Keratinocyte (primary cell): ENCODE results near the gene SORT1.

ENCODE experiments used
- CTCF ChIP-seq, 3 experiments: IDR thresholded peaks in 1 of 3; conservative IDR thresholded peaks in 1 of 3; optimal IDR thresholded peaks in 1 of 3; 2 replicates in 2 of 3; 3 replicates in 1 of 3; pipeline versions ENCODE3 to v1.5.1; 2011; ENCODE audit warnings: low read length in 3 of 3, mild to moderate bottlenecking in 3 of 3, moderate library complexity in 2 of 3, control low read depth in 1 of 3, inconsistent platforms in 1 of 3; ENCODE audit not compliant: insufficient read depth in 2 of 3; ENCODE audit errors: extremely low read depth in 1 of 3
- EZH2 ChIP-seq: IDR thresholded peaks from one replicate; pipeline ENCODE4 v1.6.1; 2012; ENCODE audit warnings: inconsistent platforms, mild to moderate bottlenecking, low read length, moderate library complexity

GRCh38 chr1:109392037-109392787 is 5.5 kb downstream of the SORT1 start:
- no peak for TF ChIP-seq CTCF (optimal IDR thresholded peaks at IDR 0.05 in 1 of 3, IDR thresholded peaks at IDR 0.05 in 1 of 3, conservative IDR thresholded peaks at IDR 0.05 in 1 of 3; ENCODE audit: extremely low read depth in 1 of 3, insufficient read depth in 2 of 3, low read length in 3 of 3)
- TF ChIP-seq EZH2: no peak
